SU-DHL-6 (cell line): ENCODE results near the gene PLCB1.

Experiments used
- H2AFZ ChIP-seq: fragments of 200-600 bp; sonication (generic); 2 replicates; pipeline ENCODE4 v1.6.1; 2014; ENCODE audit warnings: low read depth, mild to moderate bottlenecking, moderate library complexity, mixed read lengths, antibody characterized with exemption, low read length; ENCODE audit not compliant: severe bottlenecking
- H3F3A ChIP-seq: fragments of 200-600 bp; shearing (Covaris generic); 2 replicates; pipeline ENCODE4 v1.6.0; 2016; ENCODE audit warnings: antibody characterized with exemption, mild to moderate bottlenecking; ENCODE audit not compliant: insufficient read depth
- H3K27ac ChIP-seq: fragments of 200-600 bp; sonication (generic); 2 replicates; pipeline ENCODE4 v1.5.1; 2016; ENCODE audit warnings: low read depth, mild to moderate bottlenecking, low read length, moderate library complexity, mixed read lengths
- H3K27me3 ChIP-seq: fragments of 200-600 bp; sonication (generic), shearing (Covaris generic); 2 replicates; pipeline ENCODE4 v1.6.0; 2014; ENCODE audit warnings: mild to moderate bottlenecking, low read length
- H3K36me3 ChIP-seq: fragments of 200-600 bp; sonication (generic); 2 replicates; pipeline ENCODE4 v1.6.1; 2014; ENCODE audit warnings: mild to moderate bottlenecking, low read length, mixed read lengths
- H3K4me2 ChIP-seq: fragments of 300-600, 200-600 bp; shearing (Covaris generic), sonication (generic); 2 replicates; pipeline ENCODE4 v1.6.0; 2014; ENCODE audit warnings: low read length, low read depth, mild to moderate bottlenecking; ENCODE audit not compliant: poor library complexity, severe bottlenecking
- H3K4me3 ChIP-seq: fragments of 200-600 bp; sonication (generic); 2 replicates; pipeline ENCODE4 v1.5.1; 2014; ENCODE audit warnings: antibody characterized with exemption, low read length, mild to moderate bottlenecking, mixed read lengths; ENCODE audit not compliant: insufficient read depth, poor library complexity, severe bottlenecking
- H3K79me2 ChIP-seq: fragments of 200-600 bp; sonication (generic); 2 replicates; pipeline ENCODE4 v1.6.1; 2014; ENCODE audit warnings: mild to moderate bottlenecking, low read length, moderate library complexity; ENCODE audit not compliant: insufficient read depth
- H3K9ac ChIP-seq: fragments of 200-600 bp; sonication (generic); 2 replicates; pipeline ENCODE4 v1.7.0; 2014; ENCODE audit warnings: mild to moderate bottlenecking, low read length
- H3K9me2 ChIP-seq: fragments of 200-600 bp; sonication (generic); replicated peaks from 2 replicates; pipeline ENCODE4 v1.6.1; 2014; ENCODE audit warnings: low read length; ENCODE audit not compliant: insufficient read depth
- H3K9me3 ChIP-seq: fragments of 200-600 bp; sonication (generic); 2 replicates; pipeline ENCODE4 v1.6.1; 2014; ENCODE audit warnings: low read length, mixed read lengths; ENCODE audit not compliant: insufficient read depth
- H4K20me1 ChIP-seq: fragments of 200-600 bp; sonication (generic); 2 replicates; pipeline ENCODE4 v1.6.1; 2014; ENCODE audit warnings: low read depth, mild to moderate bottlenecking, antibody characterized with exemption, low read length, moderate library complexity, mixed read lengths
- EZH2phosphoT487 ChIP-seq: fragments of 200-600 bp; sonication (generic), shearing (Covaris generic); conservative IDR thresholded peaks from 2 replicates; pipeline ENCODE4 v1.6.1; 2018; ENCODE audit warnings: mild to moderate bottlenecking, antibody characterized with exemption, low read length, moderate library complexity, mixed read lengths
- TF ChIP-seq, protein P1 (sequence below): fragments of 200-600 bp; sonication (generic); IDR thresholded peaks from one replicate; pipeline ENCODE4 v1.5.1; 2017; ENCODE audit warnings: antibody characterized with exemption, mild to moderate bottlenecking, low read length, moderate library complexity; ENCODE audit not compliant: insufficient read depth, poor library complexity, severe bottlenecking

The PLCB1 gene

DNA sequence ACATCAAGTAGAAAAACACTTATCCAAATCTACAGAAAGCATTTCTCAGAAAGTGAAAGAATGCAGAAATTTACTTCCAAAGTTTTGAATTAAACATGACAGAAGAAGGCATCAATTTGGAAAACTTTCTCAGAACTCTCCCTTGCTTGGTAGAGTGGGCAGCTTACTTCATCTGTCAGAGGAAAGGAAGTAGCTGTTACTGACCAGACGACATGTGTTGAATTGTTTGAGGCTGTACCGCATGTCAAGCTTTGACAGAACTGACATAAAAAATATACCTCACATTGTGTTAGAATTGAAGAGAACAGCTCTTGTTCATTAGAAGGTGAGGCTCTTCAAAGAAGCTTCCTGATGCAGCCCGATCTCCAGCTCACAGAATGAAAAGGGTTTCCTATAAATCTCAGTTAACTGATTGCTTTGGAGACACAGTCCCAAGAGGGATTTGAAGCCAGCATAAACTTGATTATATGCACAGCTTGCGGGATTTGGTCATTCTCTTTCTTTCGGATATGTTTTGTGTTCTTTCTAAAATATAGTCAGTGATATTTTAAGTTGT, 190.7 kb downstream of the PLCB1 start:
- no peak overlapping the region for H3K27ac ChIP-seq
- H3K9ac ChIP-seq, result no peak overlapping the region
- H3K4me3 ChIP-seq, result no peak overlapping the region
- no peak for TF ChIP-seq EZH2phosphoT487
- TF ChIP-seq, protein P1, sequence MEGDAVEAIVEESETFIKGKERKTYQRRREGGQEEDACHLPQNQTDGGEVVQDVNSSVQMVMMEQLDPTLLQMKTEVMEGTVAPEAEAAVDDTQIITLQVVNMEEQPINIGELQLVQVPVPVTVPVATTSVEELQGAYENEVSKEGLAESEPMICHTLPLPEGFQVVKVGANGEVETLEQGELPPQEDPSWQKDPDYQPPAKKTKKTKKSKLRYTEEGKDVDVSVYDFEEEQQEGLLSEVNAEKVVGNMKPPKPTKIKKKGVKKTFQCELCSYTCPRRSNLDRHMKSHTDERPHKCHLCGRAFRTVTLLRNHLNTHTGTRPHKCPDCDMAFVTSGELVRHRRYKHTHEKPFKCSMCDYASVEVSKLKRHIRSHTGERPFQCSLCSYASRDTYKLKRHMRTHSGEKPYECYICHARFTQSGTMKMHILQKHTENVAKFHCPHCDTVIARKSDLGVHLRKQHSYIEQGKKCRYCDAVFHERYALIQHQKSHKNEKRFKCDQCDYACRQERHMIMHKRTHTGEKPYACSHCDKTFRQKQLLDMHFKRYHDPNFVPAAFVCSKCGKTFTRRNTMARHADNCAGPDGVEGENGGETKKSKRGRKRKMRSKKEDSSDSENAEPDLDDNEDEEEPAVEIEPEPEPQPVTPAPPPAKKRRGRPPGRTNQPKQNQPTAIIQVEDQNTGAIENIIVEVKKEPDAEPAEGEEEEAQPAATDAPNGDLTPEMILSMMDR, result no peak
- no peak overlapping the region for H3K4me2 ChIP-seq
- no peaks in the 10 kb centered on the region for H3K9me3 ChIP-seq
- H2AFZ ChIP-seq, result no peak overlapping the region
- H3K27me3 ChIP-seq, result no peaks in the 10 kb centered on the region
- no peaks in the 10 kb centered on the region for H3F3A ChIP-seq
- no peaks in the 10 kb centered on the region for H3K36me3 ChIP-seq
- H3K9me2 ChIP-seq, result no peaks in the 10 kb centered on the region
- no peaks in the 10 kb centered on the region for H3K79me2 ChIP-seq
- H4K20me1 ChIP-seq, result no peaks in the 10 kb centered on the region

DNA sequence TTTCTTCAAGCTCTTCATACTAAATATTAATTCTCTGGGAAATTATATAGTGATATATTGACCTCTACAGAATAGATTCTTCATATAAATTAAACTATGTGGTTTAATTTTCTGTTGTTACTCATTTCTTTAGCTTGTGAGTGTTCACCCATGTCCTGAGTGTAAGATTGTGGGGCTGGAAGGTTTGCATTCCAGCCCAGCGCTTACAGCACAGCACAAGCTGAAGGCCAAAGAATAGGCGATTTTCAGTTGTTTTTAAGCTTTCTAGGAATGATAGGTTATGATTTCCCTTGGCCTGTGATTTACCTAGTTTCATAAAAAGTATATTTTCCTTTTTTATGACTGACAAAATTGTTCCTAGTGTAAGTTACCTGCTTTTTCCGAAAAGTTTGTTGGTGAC, 194.1 kb downstream of the PLCB1 start:
- H3K4me2 ChIP-seq, result no peak overlapping the region
- H2AFZ ChIP-seq, result no peak overlapping the region
- TF ChIP-seq, protein P1, result no peak
- no peak for TF ChIP-seq EZH2phosphoT487
- H4K20me1 ChIP-seq, result no peaks in the 10 kb centered on the region
- H3K27ac ChIP-seq, result no peak overlapping the region
- no peaks in the 10 kb centered on the region for H3F3A ChIP-seq
- H3K9me3 ChIP-seq, result no peaks in the 10 kb centered on the region
- H3K79me2 ChIP-seq, result no peaks in the 10 kb centered on the region
- H3K9ac ChIP-seq, result no peak overlapping the region
- H3K27me3 ChIP-seq, result no peaks in the 10 kb centered on the region
- no peak overlapping the region for H3K4me3 ChIP-seq
- H3K9me2 ChIP-seq, result no peaks in the 10 kb centered on the region
- H3K36me3 ChIP-seq, result no peaks in the 10 kb centered on the region

GRCh38 chr20:8326899-8327298, 194.8 kb downstream of the PLCB1 start:
- Histone ChIP-seq H3K27me3 (no peaks in the 10 kb centered on the region), H3K36me3 (no peaks in the 10 kb centered on the region), H3K79me2 (no peaks in the 10 kb centered on the region), H4K20me1 (no peaks in the 10 kb centered on the region), H3K4me2 (no peak overlapping the region), H3F3A (no peaks in the 10 kb centered on the region), H3K4me3 (no peak overlapping the region), H2AFZ (no peak overlapping the region), H3K9ac (no peak overlapping the region), H3K9me2 (no peaks in the 10 kb centered on the region), H3K27ac (no peak overlapping the region), H3K9me3 (no peaks in the 10 kb centered on the region)
- TF ChIP-seq EZH2phosphoT487, result no peak
- TF ChIP-seq, protein P1, result no peak
